OCI-LY1 (cell line): Measurements from ENCODE around the gene IFITM10.

Source experiments
- H2AFZ ChIP-seq: fragments of 200-600 bp; sonication (generic), shearing (Covaris generic); 2 replicates; pipeline ENCODE4 v1.6.0; 2014; ENCODE audit warnings: antibody characterized with exemption, mild to moderate bottlenecking, low read length
- H3F3A ChIP-seq: fragments of 200-600 bp; sonication (generic), shearing (Covaris generic); 2 replicates; pipeline ENCODE4 v1.6.0; 2014; ENCODE audit warnings: mild to moderate bottlenecking, antibody characterized with exemption, low read length, moderate library complexity; ENCODE audit not compliant: insufficient read depth
- H3K27ac ChIP-seq: fragments of 200-600 bp; sonication (generic); 2 replicates; pipeline ENCODE4 v1.5.1; 2014; ENCODE audit warnings: low read length, mixed run types, mild to moderate bottlenecking, low read depth; ENCODE audit not compliant: poor library complexity, severe bottlenecking
- H3K27me3 ChIP-seq: fragments of 200-600 bp; sonication (generic); 2 replicates; pipeline ENCODE4 v1.6.0; 2014; ENCODE audit warnings: antibody characterized with exemption, mild to moderate bottlenecking, low read length, moderate library complexity; ENCODE audit not compliant: insufficient read depth
- H3K36me3 ChIP-seq: fragments of 200-600 bp; sonication (generic); 2 replicates; pipeline ENCODE4 v1.6.1; 2014; ENCODE audit warnings: mild to moderate bottlenecking, antibody characterized with exemption, low read length, moderate library complexity, mixed read lengths; ENCODE audit not compliant: insufficient read depth
- H3K4me1 ChIP-seq: fragments of 200-600 bp; sonication (generic); 2 replicates; pipeline ENCODE4 v1.5.1; 2014; ENCODE audit warnings: mild to moderate bottlenecking, low read length, moderate library complexity; ENCODE audit not compliant: insufficient read depth, severe bottlenecking
- H3K4me2 ChIP-seq: fragments of 200-600 bp; sonication (generic), shearing (Covaris generic); 2 replicates; pipeline ENCODE4 v1.6.1; 2014; ENCODE audit warnings: low read length
- H3K4me3 ChIP-seq: fragments of 200-600 bp; sonication (generic); 2 replicates; pipeline ENCODE4 v1.5.1; 2014; ENCODE audit warnings: low read length, low read depth, mild to moderate bottlenecking, mixed read lengths; ENCODE audit not compliant: poor library complexity, severe bottlenecking
- H3K79me2 ChIP-seq: fragments of 200-600 bp; shearing (Covaris generic); 2 replicates; pipeline ENCODE4 v1.6.1; 2016; ENCODE audit warnings: mixed run types, low read length, mixed read lengths; ENCODE audit not compliant: insufficient read depth
- H3K9ac ChIP-seq: fragments of 200-600 bp; sonication (generic), shearing (Covaris generic); 2 replicates; pipeline ENCODE4 v1.6.1; 2014; ENCODE audit warnings: mild to moderate bottlenecking, low read length, mixed read lengths
- H3K9me2 ChIP-seq: fragments of 200-600 bp; sonication (generic), shearing (Covaris generic); 2 replicates; pipeline ENCODE4 v1.6.1; 2014; ENCODE audit warnings: low read depth, mild to moderate bottlenecking, low read length, mixed read lengths
- H3K9me3 ChIP-seq: fragments of 200-600 bp; shearing (Covaris generic); 2 replicates; pipeline ENCODE4 v1.6.1; 2014; ENCODE audit warnings: low read length, mixed read lengths
- H4K20me1 ChIP-seq: fragments of 200-600 bp; sonication (generic), shearing (Covaris generic); 2 replicates; pipeline ENCODE4 v1.6.0; 2016; ENCODE audit warnings: mild to moderate bottlenecking, low read length; ENCODE audit not compliant: insufficient read depth
- CTCF ChIP-seq: fragments of 200-600 bp; sonication (generic), shearing (Covaris generic); IDR thresholded peaks from 2 replicates; pipeline ENCODE4 v1.5.1; 2017; ENCODE audit warnings: mild to moderate bottlenecking, antibody characterized with exemption, low read length, moderate library complexity, mixed read lengths
- EZH2 ChIP-seq: fragments of 200-600 bp; sonication (generic), shearing (Covaris generic); IDR thresholded peaks from 2 replicates; pipeline ENCODE4 v1.8.0; 2017; ENCODE audit warnings: borderline replicate concordance, mixed run types, mild to moderate bottlenecking, antibody characterized with exemption, low read length, moderate library complexity, mixed read lengths

The IFITM10 gene

GRCh38 chr11:1756791-1757771 is 6.7 kb upstream of the IFITM10 start:
- Histone ChIP-seq H3K27ac (no peak overlapping the region), H3K9ac (no peak overlapping the region)

GRCh38 chr11:1755692-1756561 is 5.5 kb upstream of the IFITM10 start:
- Histone ChIP-seq H4K20me1 (no peaks in the 10 kb centered on the region), H3K9me2 (no peaks in the 10 kb centered on the region), H3F3A (no peaks in the 10 kb centered on the region), H3K4me1 (no peaks in the 10 kb centered on the region), H3K79me2 (no peaks in the 10 kb centered on the region), H3K36me3 (no peaks in the 10 kb centered on the region; the same call in 1 of the 2 replicates), H3K27me3 (no peaks in the 10 kb centered on the region), H3K4me2 (no peak overlapping the region), H3K9ac (no peak overlapping the region), H3K27ac (no peak overlapping the region), H3K9me3 (no peaks in the 10 kb centered on the region), H3K4me3 (no peak overlapping the region), H2AFZ (no peak overlapping the region)
- TF ChIP-seq EZH2 (no peak), CTCF (no peak)

More at GRCh38 chr11:1756791-1757771, 6.7 kb upstream of the IFITM10 start:
- Histone ChIP-seq H3K79me2 (no peaks in the 10 kb centered on the region), H3F3A (no peaks in the 10 kb centered on the region), H2AFZ (no peak overlapping the region), H3K4me2 (no peak overlapping the region), H4K20me1 (no peaks in the 10 kb centered on the region), H3K36me3 (no peaks in the 10 kb centered on the region; the same call in 1 of the 2 replicates), H3K9me3 (no peaks in the 10 kb centered on the region), H3K27me3 (no peaks in the 10 kb centered on the region), H3K4me3 (no peak overlapping the region), H3K4me1 (no peaks in the 10 kb centered on the region), H3K9me2 (no peaks in the 10 kb centered on the region)
- TF ChIP-seq EZH2 (no peak), CTCF (no peak)

- no peaks in the 10 kb centered on the region for H3K79me2 ChIP-seq
- no peaks in the 10 kb centered on the region; the same call in 1 of the 2 replicates for H3K36me3 ChIP-seq
- no peaks in the 10 kb centered on the region for H3K9me3 ChIP-seq
- no peak overlapping the region for H3K9ac ChIP-seq
- H3K9me2 ChIP-seq: no peaks in the 10 kb centered on the region
- H3K4me3 ChIP-seq: no peak overlapping the region
- no peaks in the 10 kb centered on the region for H3K27me3 ChIP-seq
- no peaks in the 10 kb centered on the region for H3K4me1 ChIP-seq
- H3K27ac ChIP-seq: no peak overlapping the region
- H2AFZ ChIP-seq: no peak overlapping the region
- no peaks in the 10 kb centered on the region for H4K20me1 ChIP-seq
- no peak for TF ChIP-seq EZH2
- TF ChIP-seq CTCF: no peak
- H3K4me2 ChIP-seq: no peak overlapping the region
- H3F3A ChIP-seq: no peaks in the 10 kb centered on the region
Observed at GRCh38 chr11:1755344-1755691, 4.9 kb upstream of the IFITM10 start.
